Naive B cell (primary cell): ENCODE data around the gene TM4SF1. TPM values are rescaled to one million over a fixed set of nuclear protein-coding genes. Genes with fewer than 3 reads are reported as not detected.

ENCODE experiments used
- ATAC-seq, 2 donors: fragments of 150-1000 bp; cut with Tn5 transposase; 2 replicates each; pipeline ENCODE4 v1.10.0; 2021; ENCODE audit warnings: low read depth in 2 of 2, mild to moderate bottlenecking in 2 of 2, moderate library complexity in 2 of 2
- DNase-seq: peaks from one replicate; pipeline ENCODE4 v3.0.0; 2022
- H3K27ac Mint-ChIP-seq, 6 donors: one replicate each; pipeline ENCODE4 v1.8.0; 2020 to 2022; ENCODE audit warnings: mild to moderate bottlenecking in 6 of 6, mixed read lengths in 6 of 6, moderate library complexity in 5 of 6, inconsistent platforms in 2 of 6
- H3K27me3 Mint-ChIP-seq, 3 donors: one replicate each; pipeline ENCODE4 v1.8.0; 2021 to 2022; ENCODE audit warnings: mixed read lengths in 3 of 3, mild to moderate bottlenecking in 1 of 3
- H3K36me3 Mint-ChIP-seq, 2 donors: one replicate each; pipeline ENCODE4 v1.8.0; 2020 to 2022; ENCODE audit warnings: mixed read lengths in 2 of 2, inconsistent platforms in 1 of 2, mild to moderate bottlenecking in 1 of 2
- H3K4me1 Mint-ChIP-seq, 3 donors: one replicate each; pipeline ENCODE4 v1.8.0; 2020 to 2022; ENCODE audit warnings: mixed read lengths in 3 of 3, inconsistent platforms in 1 of 3, mild to moderate bottlenecking in 1 of 3, moderate library complexity in 1 of 3
- H3K4me3 Mint-ChIP-seq, 8 donors: one replicate each; pipeline ENCODE4 v1.8.0; 2020 to 2022; ENCODE audit warnings: mild to moderate bottlenecking in 8 of 8, mixed read lengths in 8 of 8, moderate library complexity in 8 of 8, inconsistent platforms in 2 of 8
- H3K9me3 Mint-ChIP-seq, 7 donors: one replicate each; pipeline ENCODE4 v1.8.0; 2020 to 2022; ENCODE audit warnings: mixed read lengths in 7 of 7, mild to moderate bottlenecking in 5 of 7, inconsistent platforms in 2 of 7, moderate library complexity in 1 of 7
- polyA plus RNA-seq, 6 donors: library from polyadenylated mRNA; unstranded; fragments of 300-500 nt; fragmentation: Illumina TruSeq; gene quantifications; one replicate each; pipeline ENCODE4 v1.2.3, GENCODE V29; 2021; ENCODE audit warnings: low read depth in 6 of 6

TM4SF1 gene
- polyA plus RNA-seq, 6 donors from 2014 or later = not detected

GRCh38 chr3:149368201-149368673, 9.2 kb downstream of the TM4SF1 start:
- no peaks in the 10 kb centered on the region for H3K9me3 Mint-ChIP-seq
- peaks cover 0 to 4% (median 2%) of the 10 kb centered on the region in 3 donors for H3K27me3 Mint-ChIP-seq
- no peak overlapping the region for H3K27ac Mint-ChIP-seq
- no peaks in the 10 kb centered on the region for H3K4me1 Mint-ChIP-seq
- ATAC-seq (no peak), DNase-seq (no peak)
- H3K4me3 Mint-ChIP-seq = no peak overlapping the region
- no peaks in the 10 kb centered on the region for H3K36me3 Mint-ChIP-seq

GRCh38 chr3:149366941-149367840, 10.3 kb downstream of the TM4SF1 start:
- peaks cover 1 to 6% (median 4%) of the 10 kb centered on the region in 3 donors for H3K27me3 Mint-ChIP-seq

GRCh38 chr3:149366031-149366430, 11.4 kb downstream of the TM4SF1 start:
- H3K36me3 Mint-ChIP-seq = no peaks in the 10 kb centered on the region
- ATAC-seq = no peak
- H3K4me1 Mint-ChIP-seq = no peaks in the 10 kb centered on the region
- H3K4me3 Mint-ChIP-seq = no peak overlapping the region
- H3K27me3 Mint-ChIP-seq = peaks cover 4 to 18% (median 11%) of the 10 kb centered on the region in 3 donors
- no peak overlapping the region for H3K27ac Mint-ChIP-seq
- H3K9me3 Mint-ChIP-seq = no peaks in the 10 kb centered on the region
- DNase-seq = no peak

More at GRCh38 chr3:149366941-149367840, 10.3 kb downstream of the TM4SF1 start:
- H3K9me3 Mint-ChIP-seq = no peaks in the 10 kb centered on the region
- DNase-seq = no peak
- no peaks in the 10 kb centered on the region for H3K4me1 Mint-ChIP-seq
- H3K36me3 Mint-ChIP-seq = no peaks in the 10 kb centered on the region
- H3K4me3 Mint-ChIP-seq = no peak overlapping the region
- H3K27ac Mint-ChIP-seq = no peak overlapping the region
- ATAC-seq = no peak

GRCh38 chr3:149364624-149365023, 12.8 kb downstream of the TM4SF1 start:
- Mint-ChIP-seq H3K4me3 (no peak overlapping the region), H3K27ac (no peak overlapping the region), H3K36me3 (no peaks in the 10 kb centered on the region), H3K4me1 (no peaks in the 10 kb centered on the region), H3K9me3 (no peaks in the 10 kb centered on the region), H3K27me3 (peaks cover 4 to 19% (median 11%) of the 10 kb centered on the region in 3 donors)
- ATAC-seq = no peak
- no peak for DNase-seq

GRCh38 chr3:149363053-149363452, 14.4 kb downstream of the TM4SF1 start:
- Mint-ChIP-seq H3K4me1 (no peaks in the 10 kb centered on the region), H3K27me3 (peaks cover 4 to 32% (median 11%) of the 10 kb centered on the region in 3 donors), H3K36me3 (no peaks in the 10 kb centered on the region), H3K9me3 (no peaks in the 10 kb centered on the region), H3K4me3 (no peak overlapping the region), H3K27ac (no peak overlapping the region)
- ATAC-seq = no peak
- no peak for DNase-seq

- Mint-ChIP-seq H3K36me3 (no peaks in the 10 kb centered on the region), H3K4me1 (no peaks in the 10 kb centered on the region), H3K9me3 (no peaks in the 10 kb centered on the region), H3K27me3 (peaks cover 8 to 38% (median 14%) of the 10 kb centered on the region in 3 donors), H3K27ac (no peak overlapping the region), H3K4me3 (no peak overlapping the region)
- ATAC-seq = no peak
- DNase-seq = no peak
Measured at GRCh38 chr3:149362366-149362765, 15.1 kb downstream of the TM4SF1 start.

GRCh38 chr3:149356630-149357029, 20.8 kb downstream of the TM4SF1 start:
- Mint-ChIP-seq H3K9me3 (peaks cover 0 to 7% (median 0%) of the 10 kb centered on the region in 7 donors), H3K27me3 (peaks cover 8 to 28% (median 26%) of the 10 kb centered on the region in 3 donors), H3K4me1 (no peaks in the 10 kb centered on the region), H3K4me3 (no peak overlapping the region), H3K27ac (no peak overlapping the region), H3K36me3 (no peaks in the 10 kb centered on the region)
- DNase-seq (no peak), ATAC-seq (no peak)

GRCh38 chr3:149356044-149356592, 21.3 kb downstream of the TM4SF1 start:
- H3K4me3 Mint-ChIP-seq = no peak overlapping the region
- ATAC-seq (no peak), DNase-seq (no peak)
- peaks cover 8 to 23% (median 21%) of the 10 kb centered on the region in 3 donors for H3K27me3 Mint-ChIP-seq
- H3K9me3 Mint-ChIP-seq = peaks cover 0 to 7% (median 0%) of the 10 kb centered on the region in 7 donors
- no peaks in the 10 kb centered on the region for H3K36me3 Mint-ChIP-seq
- H3K27ac Mint-ChIP-seq = no peak overlapping the region
- H3K4me1 Mint-ChIP-seq = no peaks in the 10 kb centered on the region

GRCh38 chr3:149353581-149354184, 23.8 kb downstream of the TM4SF1 start:
- Mint-ChIP-seq H3K36me3 (no peaks in the 10 kb centered on the region), H3K27me3 (peaks cover 17 to 21% (median 19%) of the 10 kb centered on the region in 3 donors), H3K4me1 (no peaks in the 10 kb centered on the region), H3K27ac (no peak overlapping the region), H3K9me3 (peaks cover 0 to 7% (median 0%) of the 10 kb centered on the region in 7 donors), H3K4me3 (no peak overlapping the region)
- DNase-seq (no peak), ATAC-seq (no peak)

GRCh38 chr3:149352556-149352955, 24.9 kb downstream of the TM4SF1 start:
- no peak overlapping the region for H3K27ac Mint-ChIP-seq
- no peaks in the 10 kb centered on the region for H3K36me3 Mint-ChIP-seq
- DNase-seq (no peak), ATAC-seq (no peak)
- no peak overlapping the region for H3K4me3 Mint-ChIP-seq
- H3K4me1 Mint-ChIP-seq = no peaks in the 10 kb centered on the region
- peaks cover 0 to 7% (median 0%) of the 10 kb centered on the region in 7 donors for H3K9me3 Mint-ChIP-seq
- peaks cover 12 to 22% (median 16%) of the 10 kb centered on the region in 3 donors for H3K27me3 Mint-ChIP-seq

- Mint-ChIP-seq H3K9me3 (peaks cover 0 to 4% (median 0%) of the 10 kb centered on the region in 7 donors), H3K27ac (no peak overlapping the region), H3K36me3 (no peaks in the 10 kb centered on the region), H3K4me3 (no peak overlapping the region), H3K27me3 (peaks cover 6 to 27% (median 23%) of the 10 kb centered on the region in 3 donors), H3K4me1 (no peaks in the 10 kb centered on the region)
- ATAC-seq (no peak), DNase-seq (no peak)
Measured at GRCh38 chr3:149343951-149344350, 33.5 kb downstream of the TM4SF1 start.

GRCh38 chr3:149342413-149343380, 34.8 kb downstream of the TM4SF1 start:
- H3K27me3 Mint-ChIP-seq = peaks cover 6 to 27% (median 19%) of the 10 kb centered on the region in 3 donors
- H3K9me3 Mint-ChIP-seq = peaks cover 0 to 4% (median 2%) of the 10 kb centered on the region in 7 donors
- DNase-seq (no peak), ATAC-seq (no peak)
- no peaks in the 10 kb centered on the region for H3K4me1 Mint-ChIP-seq
- H3K27ac Mint-ChIP-seq = no peak overlapping the region
- H3K4me3 Mint-ChIP-seq = no peak overlapping the region
- H3K36me3 Mint-ChIP-seq = no peaks in the 10 kb centered on the region
